SK-N-SH treated with all-trans-retinoic acid at 6 μM for 48 hours (cell line): ENCODE results near the gene ASB3.

ENCODE experiments used
- CREB5 ChIP-seq: fragments of 250-450 bp; sonication (Bioruptor Pico); IDR thresholded peaks from 2 replicates; pipeline ENCODE4 v1.5.1; 2020; ENCODE audit warnings: low read depth, mild to moderate bottlenecking, moderate library complexity
- CSDC2 ChIP-seq: fragments of 250-450 bp; sonication (Bioruptor Pico); IDR thresholded peaks from 2 replicates; pipeline ENCODE4 v1.5.0; 2020; ENCODE audit warnings: mild to moderate bottlenecking, moderate library complexity
- ESRRG ChIP-seq: fragments of 250-450 bp; sonication (Bioruptor Pico); IDR thresholded peaks from 2 replicates; pipeline ENCODE4 v1.6.1; 2021; ENCODE audit warnings: mild to moderate bottlenecking
- GLIS3 ChIP-seq: fragments of 250-450 bp; sonication (Bioruptor Pico); IDR thresholded peaks from 2 replicates; pipeline ENCODE4 v1.5.0; 2020; ENCODE audit warnings: mild to moderate bottlenecking, moderate library complexity
- PATZ1 ChIP-seq: fragments of 250-450 bp; sonication (Bioruptor Pico); IDR thresholded peaks from 2 replicates; pipeline ENCODE4 v1.8.0; 2020; ENCODE audit warnings: mild to moderate bottlenecking, moderate library complexity, borderline replicate concordance
- TOX ChIP-seq: fragments of 250-450 bp; sonication (Bioruptor Pico); IDR thresholded peaks from 2 replicates; pipeline ENCODE4 v1.8.0; 2021; ENCODE audit warnings: mild to moderate bottlenecking, moderate library complexity, borderline replicate concordance
- ZFP3 ChIP-seq: fragments of 250-450 bp; sonication (Bioruptor Pico); IDR thresholded peaks from 2 replicates; pipeline ENCODE4 v1.5.0; 2020; ENCODE audit warnings: mild to moderate bottlenecking, moderate library complexity
- ZFP30 ChIP-seq: fragments of 450-650 bp; formaldehyde crosslinking; IDR thresholded peaks from 2 replicates; pipeline ENCODE4 v1.5.0; 2022; ENCODE audit warnings: mild to moderate bottlenecking, moderate library complexity

- TF ChIP-seq GLIS3 (CRISPR knock-in tag) (no peak), PATZ1 (CRISPR knock-in tag) (no peak), ZFP3 (CRISPR knock-in tag) (no peak), ZFP30 (no peak), CSDC2 (no peak), TOX (CRISPR knock-in tag) (no peak), CREB5 (no peak), ESRRG (no peak)
These were observed 19.1 kb downstream of the ASB3 start, which contains the start of gene CHAC2 for GRCh38 chr2:53767405-53768241.
